Neuronal stem cell (in vitro differentiated cells): ENCODE results near the gene HOXB9.

Experiments used
- DNase-seq: peaks from one replicate; pipeline ENCODE4 v3.0.0-alpha.2; 2013; ENCODE audit warnings: low spot score
- H2AFZ ChIP-seq: one replicate; pipeline ENCODE4 v1.6.1; 2013; ENCODE audit warnings: mild to moderate bottlenecking, low read length, inconsistent platforms
- H2AK5ac ChIP-seq: 2 replicates; pipeline ENCODE4 v1.6.1; 2013; ENCODE audit warnings: low read depth, mild to moderate bottlenecking, inconsistent platforms, low read length, moderate library complexity, mixed read lengths
- H2BK120ac ChIP-seq: 2 replicates; pipeline ENCODE4 v1.6.1; 2013; ENCODE audit warnings: low read depth, mild to moderate bottlenecking, inconsistent platforms, low read length, moderate library complexity, mixed read lengths
- H2BK12ac ChIP-seq: one replicate; pipeline ENCODE4 v1.6.1; 2013; ENCODE audit warnings: low read length, inconsistent platforms
- H2BK15ac ChIP-seq: 2 replicates; pipeline ENCODE4 v1.6.1; 2013; ENCODE audit warnings: mild to moderate bottlenecking, low read length, inconsistent platforms, mixed read lengths
- H2BK5ac ChIP-seq: one replicate; pipeline ENCODE4 v1.6.1; 2013; ENCODE audit warnings: inconsistent platforms, mild to moderate bottlenecking, low read length, moderate library complexity
- H3K14ac ChIP-seq: one replicate; pipeline ENCODE4 v1.6.1; 2013; ENCODE audit warnings: low read length, inconsistent platforms
- H3K18ac ChIP-seq: 2 replicates; pipeline ENCODE4 v1.6.1; 2013; ENCODE audit warnings: low read length, inconsistent platforms
- H3K23ac ChIP-seq: 2 replicates; pipeline ENCODE4 v1.6.1; 2013; ENCODE audit warnings: low read depth, mild to moderate bottlenecking, mixed read lengths, low read length, inconsistent platforms; ENCODE audit not compliant: poor library complexity
- H3K27ac ChIP-seq: replicated peaks from 3 replicates; pipeline ENCODE4 v1.5.1; 2013; ENCODE audit warnings: low read length, inconsistent platforms
- H3K27me3 ChIP-seq, 3 experiments: 2 replicates each; pipeline ENCODE4 v1.6.1; 2013; ENCODE audit warnings: low read length in 3 of 3, mild to moderate bottlenecking in 2 of 3, inconsistent platforms in 1 of 3, low read depth in 1 of 3, mixed read lengths in 1 of 3, moderate library complexity in 1 of 3; ENCODE audit not compliant: control insufficient read depth in 3 of 3, insufficient read depth in 3 of 3
- H3K36me3 ChIP-seq, 2 donors: replicated peaks in 1 of 2; 2 replicates each; pipeline ENCODE4 v1.6.1; 2013; ENCODE audit warnings: low read length in 2 of 2; ENCODE audit not compliant: control insufficient read depth in 2 of 2, insufficient read depth in 2 of 2
- H3K4ac ChIP-seq: 2 replicates; pipeline ENCODE4 v1.6.1; 2013; ENCODE audit warnings: inconsistent platforms, mild to moderate bottlenecking, low read length, moderate library complexity
- H3K4me1 ChIP-seq, 2 donors: 1 replicate in 1 of 2; 2 replicates in 1 of 2; pipeline ENCODE4 v1.6.1; 2013; ENCODE audit warnings: low read length in 2 of 2, low read depth in 1 of 2; ENCODE audit not compliant: control insufficient read depth in 2 of 2, insufficient read depth in 1 of 2
- H3K4me2 ChIP-seq: one replicate; pipeline ENCODE4 v1.6.1; 2013; ENCODE audit warnings: mild to moderate bottlenecking, low read length, inconsistent platforms; ENCODE audit not compliant: insufficient read depth, poor library complexity, severe bottlenecking
- H3K4me3 ChIP-seq, 2 donors: 2 replicates each; pipeline ENCODE4 v1.5.1; 2013; ENCODE audit warnings: low read length in 2 of 2, mild to moderate bottlenecking in 2 of 2, inconsistent platforms in 1 of 2, moderate library complexity in 1 of 2
- H3K79me1 ChIP-seq: one replicate; pipeline ENCODE4 v1.6.1; 2013; ENCODE audit warnings: low read depth, mild to moderate bottlenecking, inconsistent platforms, low read length, moderate library complexity
- H3K9ac ChIP-seq: one replicate; pipeline ENCODE4 v1.6.1; 2013; ENCODE audit warnings: mild to moderate bottlenecking, low read depth, low read length, inconsistent platforms; ENCODE audit not compliant: poor library complexity
- H3K9me3 ChIP-seq, 2 donors: replicated peaks in 1 of 2; 2 replicates each; pipeline versions ENCODE3 to v1.6.1; 2013; ENCODE audit warnings: low read length in 2 of 2, mild to moderate bottlenecking in 2 of 2, inconsistent platforms in 1 of 2, low read depth in 1 of 2, mixed read lengths in 1 of 2, moderate library complexity in 1 of 2; ENCODE audit not compliant: control insufficient read depth in 2 of 2, insufficient read depth in 1 of 2
- H4K8ac ChIP-seq: one replicate; pipeline ENCODE4 v1.6.1; 2013; ENCODE audit warnings: low read depth, mild to moderate bottlenecking, inconsistent platforms, low read length, moderate library complexity
- H4K91ac ChIP-seq: one replicate; pipeline ENCODE4 v1.6.1; 2013; ENCODE audit warnings: low read length, low read depth, mild to moderate bottlenecking, inconsistent platforms; ENCODE audit not compliant: poor library complexity
- WGBS, 2 donors: extraction: QIAGEN DNeasy Blood & Tissue Kit; methylation state at CpG; one replicate each; pipeline ENCODE4 v1.1.7; 2013; ENCODE audit warnings: missing lambda C conversion rate in 2 of 2, mixed read lengths in 1 of 2; ENCODE audit not compliant: insufficient read length in 2 of 2, insufficient replicate concordance in 1 of 2; ENCODE audit errors: extremely low coverage in 2 of 2; 5-methylcytosine and 5-hydroxymethylcytosine counted together

The HOXB9 gene

DNA sequence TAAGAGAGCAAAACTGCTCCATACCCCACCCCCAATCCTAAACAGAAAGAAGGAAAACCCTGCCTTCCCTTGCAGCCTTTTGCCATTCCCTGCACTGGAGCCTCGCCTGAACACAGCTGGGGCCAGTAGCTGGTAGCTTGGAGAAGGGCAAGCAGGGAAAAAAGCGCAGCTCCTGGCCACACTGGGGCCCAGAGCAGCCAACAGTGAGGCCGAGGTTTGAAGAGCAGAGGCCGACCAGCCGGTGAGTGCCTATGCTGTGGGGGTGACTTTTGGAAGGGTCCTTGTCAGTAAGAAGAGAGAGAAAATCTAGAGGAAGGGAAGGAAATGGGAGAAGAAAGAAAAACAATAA lies 3.2 kb upstream of the HOXB9 start:
- Histone ChIP-seq H3K27me3 (peaks cover 49 to 100% (median 99%) of the 10 kb centered on the region in 3 experiments), H3K4me3 (no peak overlapping the region), H3K79me1 (no peaks in the 10 kb centered on the region), H4K8ac (no peak overlapping the region), H3K4me2 (no peak overlapping the region), H3K18ac (no peak overlapping the region), H2AFZ (no peak overlapping the region), H4K91ac (no peak overlapping the region), H2BK15ac (no peak overlapping the region), H2AK5ac (no peak overlapping the region), H3K4ac (no peak overlapping the region), H2BK5ac (no peak overlapping the region), H3K23ac (no peak overlapping the region), H3K9ac (no peak overlapping the region), H3K27ac (no peak overlapping the region), H3K14ac (peak overlapping the region; percentile 5), H2BK120ac (no peak overlapping the region), H3K9me3 (no peaks in the 10 kb centered on the region), H2BK12ac (no peak overlapping the region), H3K36me3 (no peaks in the 10 kb centered on the region), H3K4me1 (peaks cover 0 to 4% of the 10 kb centered on the region in 2 donors)
- DNase-seq = no peak
- WGBS, 2 donors = no CpG with 5 or more reads among the region's 5 CpGs

DNA sequence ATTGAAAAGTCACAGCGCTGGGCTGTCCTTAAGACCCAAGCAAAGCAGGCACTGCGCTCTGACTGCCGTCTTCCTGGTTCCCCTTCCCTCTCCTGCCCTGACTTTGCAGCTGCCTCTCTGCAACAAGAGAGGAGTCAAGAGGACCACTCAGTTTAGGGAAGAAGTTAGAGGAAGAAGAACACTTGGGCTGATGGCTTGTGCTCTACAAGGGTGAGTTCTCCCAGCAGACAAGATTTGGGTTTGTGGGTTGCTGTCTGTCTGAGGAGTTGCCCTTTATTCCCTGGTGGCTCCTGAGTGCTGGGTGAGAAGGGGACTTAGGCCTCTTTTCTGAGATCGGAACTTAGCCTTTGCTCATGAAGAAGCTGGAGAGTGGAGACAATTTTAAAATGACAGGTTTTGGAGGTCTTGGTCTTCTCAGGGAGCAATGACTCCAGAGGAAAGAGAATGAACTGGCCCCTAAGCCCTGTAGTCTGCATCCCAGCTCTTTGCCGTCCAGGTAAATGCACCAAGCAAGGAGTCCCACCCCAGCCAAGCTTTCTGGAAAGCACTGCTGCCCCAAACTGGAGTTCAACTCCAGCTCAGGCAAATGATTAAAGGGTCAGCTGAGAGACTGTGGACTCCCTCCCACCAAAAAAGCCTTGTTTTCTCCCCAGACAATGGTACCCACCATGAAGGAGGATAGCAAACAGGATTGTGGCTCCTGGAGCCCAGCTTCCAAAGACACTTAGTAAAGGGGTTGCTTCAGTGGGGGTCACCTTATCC lies 2.7 kb upstream of the HOXB9 start:
- no peak overlapping the region for H2AFZ ChIP-seq
- H4K91ac ChIP-seq = no peak overlapping the region
- no peak for DNase-seq
- H4K8ac ChIP-seq = no peak overlapping the region
- no peak overlapping the region for H3K4me3 ChIP-seq
- no peaks in the 10 kb centered on the region for H3K79me1 ChIP-seq
- H3K27me3 ChIP-seq = peaks cover 50 to 100% (median 99%) of the 10 kb centered on the region in 3 experiments
- no peak overlapping the region for H2BK12ac ChIP-seq
- H3K36me3 ChIP-seq = no peaks in the 10 kb centered on the region
- no peak overlapping the region for H2BK120ac ChIP-seq
- no peak overlapping the region for H3K27ac ChIP-seq
- H3K14ac ChIP-seq = peak overlapping the region; percentile 5
- no peak overlapping the region for H3K4me2 ChIP-seq
- no peaks in the 10 kb centered on the region for H3K9me3 ChIP-seq
- no peak overlapping the region for H2AK5ac ChIP-seq
- no peak overlapping the region for H2BK15ac ChIP-seq
- H3K4me1 ChIP-seq = peaks cover 0 to 4% of the 10 kb centered on the region in 2 donors
- H3K4ac ChIP-seq = no peak overlapping the region
- no peak overlapping the region for H3K18ac ChIP-seq
- no peak overlapping the region for H2BK5ac ChIP-seq
- H3K9ac ChIP-seq = no peak overlapping the region
- no peak overlapping the region for H3K23ac ChIP-seq
- no CpG with 5 or more reads among the region's 5 CpGs for WGBS, 2 donors

DNA sequence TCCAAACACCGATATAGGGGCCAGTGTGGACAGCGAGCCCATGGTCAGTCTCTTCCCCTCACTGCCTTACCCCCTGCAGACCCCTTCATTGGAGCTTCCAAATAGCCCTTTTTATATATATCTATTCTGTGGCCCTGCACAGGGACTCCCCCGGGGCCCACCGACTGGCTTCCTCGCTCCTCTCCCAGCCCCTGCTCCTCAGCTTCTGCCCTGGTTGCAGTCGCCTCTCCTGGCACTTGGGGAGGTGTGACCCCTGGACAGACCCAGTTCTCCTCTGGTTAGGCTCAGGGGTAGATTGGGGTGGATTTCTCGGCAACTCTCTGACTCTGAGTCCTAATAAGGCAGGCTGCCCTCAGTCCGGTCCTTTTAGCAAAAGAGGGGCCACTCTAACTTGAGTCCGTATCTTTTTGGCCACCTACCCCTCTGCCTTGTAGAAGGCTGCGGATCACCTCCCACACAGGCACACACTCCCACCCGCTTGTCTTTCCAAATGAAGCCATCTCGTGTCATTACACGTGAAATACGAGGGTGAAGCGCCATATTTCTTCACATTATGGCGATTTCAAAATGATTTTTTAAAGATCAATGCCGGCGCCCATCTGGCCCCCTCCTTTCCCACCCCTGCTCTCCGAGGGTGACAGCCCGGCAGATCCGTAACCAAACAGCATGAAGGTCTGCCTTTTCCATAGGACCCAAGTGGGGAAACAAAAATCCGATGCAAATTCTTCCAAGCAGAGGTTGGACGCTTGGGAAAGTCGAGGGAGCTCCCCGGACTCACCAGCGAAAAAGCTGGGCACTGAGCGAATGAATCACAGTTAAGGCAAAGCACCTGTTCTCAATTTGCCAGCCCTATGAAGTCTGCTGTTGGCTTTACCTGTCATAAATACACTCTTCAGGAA lies 1.7 kb upstream of the HOXB9 start:
- no peak overlapping the region for H3K23ac ChIP-seq
- no peaks in the 10 kb centered on the region for H3K9me3 ChIP-seq
- H3K18ac ChIP-seq = no peak overlapping the region
- H4K8ac ChIP-seq = no peak overlapping the region
- peaks cover 0 to 4% of the 10 kb centered on the region in 2 donors for H3K4me1 ChIP-seq
- no peak overlapping the region for H4K91ac ChIP-seq
- H3K79me1 ChIP-seq = no peaks in the 10 kb centered on the region
- no peak overlapping the region for H3K14ac ChIP-seq
- H2BK12ac ChIP-seq = no peak overlapping the region
- H2AFZ ChIP-seq = no peak overlapping the region
- H2BK120ac ChIP-seq = no peak overlapping the region
- H3K27me3 ChIP-seq = peaks cover 49 to 100% (median 99%) of the 10 kb centered on the region in 3 experiments
- no peak overlapping the region for H3K9ac ChIP-seq
- H2AK5ac ChIP-seq = no peak overlapping the region
- H3K36me3 ChIP-seq = no peaks in the 10 kb centered on the region
- DNase-seq = no peak
- no peak overlapping the region for H3K27ac ChIP-seq
- H3K4ac ChIP-seq = no peak overlapping the region
- H3K4me2 ChIP-seq = no peak overlapping the region
- H3K4me3 ChIP-seq = no peak overlapping the region
- no peak overlapping the region for H2BK15ac ChIP-seq
- WGBS, 2 donors = no CpG with 5 or more reads among the region's 27 CpGs
- H2BK5ac ChIP-seq = no peak overlapping the region

GRCh38 chr17:48627118-48627597 lies 1.0 kb upstream of the HOXB9 start:
- Histone ChIP-seq H2BK5ac (no peak overlapping the region), H4K91ac (no peak overlapping the region), H2BK120ac (no peak overlapping the region), H3K23ac (no peak overlapping the region), H2BK15ac (no peak overlapping the region), H3K4me2 (no peak overlapping the region), H3K4me3 (no peak overlapping the region), H3K36me3 (no peaks in the 10 kb centered on the region), H3K14ac (no peak overlapping the region), H3K9me3 (peaks cover 0 to 2% of the 10 kb centered on the region in 2 donors), H3K4ac (no peak overlapping the region), H3K4me1 (peaks cover 0 to 4% of the 10 kb centered on the region in 2 donors), H2BK12ac (no peak overlapping the region), H3K9ac (no peak overlapping the region), H3K27me3 (peaks cover 48 to 100% (median 99%) of the 10 kb centered on the region in 3 experiments), H2AFZ (no peak overlapping the region), H3K79me1 (no peaks in the 10 kb centered on the region), H3K27ac (no peak overlapping the region), H3K18ac (no peak overlapping the region), H2AK5ac (no peak overlapping the region), H4K8ac (no peak overlapping the region)
- WGBS, 2 donors = no CpG with 5 or more reads among the region's 5 CpGs
- no peak for DNase-seq
